DMS 273 (cell line): Measurements from ENCODE around the gene CNGB1.
"Not testable (repeated sequence)": the region's sequence is repeated elsewhere in the genome, so short reads cannot be mapped to it uniquely, and the experiment has no call there.

Source experiments
- DNase-seq: peaks from one replicate; lab custom pipeline; 2025; ENCODE audit not compliant: unreplicated experiment; lab: John Stamatoyannopoulos, UW

Gene CNGB1

DNA sequence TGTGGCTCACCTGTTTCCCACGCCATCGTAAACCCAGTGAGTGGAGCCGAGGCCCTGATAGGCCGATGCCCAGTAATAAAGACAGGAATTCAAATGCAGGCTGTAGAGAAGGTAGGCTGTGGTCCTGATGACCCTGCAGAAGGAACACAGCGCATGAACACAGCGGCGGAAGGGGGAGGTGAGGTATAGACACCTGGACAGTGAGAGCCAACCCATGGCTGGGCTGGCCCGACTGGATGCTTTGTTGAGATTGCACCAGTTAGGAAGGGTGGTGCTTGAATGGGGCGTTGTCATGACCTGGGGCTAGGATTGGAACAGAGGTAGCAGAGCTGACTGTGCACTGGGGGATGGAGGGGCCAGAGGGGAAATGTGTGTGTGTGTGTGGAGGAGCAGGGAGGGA, 59.2 kb downstream of the CNGB1 start:
- DNase-seq = no peak

DNA sequence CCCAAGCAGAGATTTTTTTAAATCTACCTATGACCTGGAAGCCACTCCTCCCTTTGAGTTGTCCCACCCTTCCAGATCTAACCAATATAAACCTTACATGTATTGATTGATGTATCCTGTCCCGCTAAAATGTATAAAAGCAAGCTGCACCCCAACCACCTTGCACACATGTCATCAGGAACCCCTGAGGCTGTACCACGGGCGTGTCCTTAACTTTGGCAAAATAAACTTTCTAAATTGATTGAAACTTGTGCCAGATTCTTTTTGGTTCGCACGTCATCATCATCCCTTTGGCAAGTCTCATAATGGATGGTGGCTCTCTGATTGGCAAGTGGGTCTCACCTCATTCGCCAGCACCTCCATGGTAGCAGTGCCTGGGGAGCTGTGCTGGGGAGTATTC, 60.2 kb downstream of the CNGB1 start:
- DNase-seq = no peak

DNA sequence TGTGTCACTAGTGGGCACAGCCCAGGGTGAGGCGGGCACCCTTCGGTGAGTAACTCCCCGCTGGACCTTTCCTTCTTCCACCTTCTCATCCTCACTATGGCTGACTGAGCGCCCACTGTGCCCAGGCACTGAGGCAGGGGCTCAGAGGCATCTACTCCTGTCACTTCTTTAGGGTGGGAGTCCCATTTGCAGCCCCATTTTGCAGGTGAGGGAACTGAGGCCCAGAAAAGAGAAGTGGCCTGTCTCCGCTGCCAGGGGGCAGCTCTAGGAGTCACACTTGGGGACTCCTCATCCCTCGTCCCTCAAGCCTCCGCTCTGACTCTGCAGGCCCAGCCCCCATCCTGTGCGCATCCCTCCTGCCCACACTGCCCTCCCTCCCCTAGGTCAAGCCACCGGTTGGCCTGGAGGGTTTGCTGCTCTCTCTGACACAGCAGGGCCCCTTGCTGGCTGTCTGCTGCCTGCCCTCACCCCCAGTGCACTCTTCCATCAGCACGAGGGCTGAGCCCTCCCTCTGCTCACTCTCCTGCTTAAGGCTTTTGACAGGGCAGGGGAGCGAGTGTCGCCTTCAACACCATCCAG, 62.4 kb downstream of the CNGB1 start:
- no peak for DNase-seq

DNA sequence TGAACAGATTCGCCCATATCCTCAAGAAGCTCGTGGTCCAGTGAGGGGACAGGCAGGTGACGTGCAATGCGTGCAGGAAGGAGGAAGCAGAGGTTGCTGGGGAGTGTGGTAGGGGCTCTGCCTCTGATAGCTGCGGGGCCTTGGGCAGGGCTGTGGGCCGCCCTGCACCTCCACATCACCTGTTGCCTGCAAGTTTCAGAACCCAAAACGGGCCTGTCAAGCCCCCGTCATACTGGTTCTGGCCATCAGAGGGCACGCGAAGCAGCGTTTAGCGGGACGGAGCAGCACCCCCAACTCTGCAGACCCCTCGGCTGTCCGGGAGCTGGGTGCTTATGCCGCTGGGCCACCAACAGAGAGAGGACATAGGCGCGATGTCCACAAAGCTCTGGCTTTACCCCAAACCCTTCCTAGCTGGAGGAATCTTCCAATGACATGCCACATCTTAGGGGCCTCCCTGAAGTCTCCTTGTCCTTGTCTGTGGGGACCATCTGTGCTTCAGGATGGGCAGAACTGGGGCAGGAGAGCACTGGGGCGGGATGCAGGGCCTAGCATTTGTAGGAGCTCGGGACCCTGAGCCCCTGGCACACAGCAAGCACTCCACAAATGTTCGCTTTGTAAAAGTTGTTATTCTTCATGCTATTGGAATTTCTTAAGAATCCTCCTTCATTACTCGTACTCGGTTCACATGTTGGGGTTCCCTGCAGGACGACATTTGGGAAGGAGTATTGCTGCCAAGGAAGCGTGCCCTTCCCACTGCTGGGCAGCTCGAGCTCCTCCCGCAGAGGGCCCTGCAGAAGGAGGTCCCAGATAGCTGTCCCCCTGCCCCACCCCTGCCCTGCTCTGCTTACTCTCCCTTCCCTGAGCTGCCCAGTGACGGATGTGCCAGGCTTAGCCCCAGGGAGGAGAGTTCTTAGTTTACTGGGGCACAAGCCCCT, 64.3 kb downstream of the CNGB1 start:
- DNase-seq = peak; percentile 25

DNA sequence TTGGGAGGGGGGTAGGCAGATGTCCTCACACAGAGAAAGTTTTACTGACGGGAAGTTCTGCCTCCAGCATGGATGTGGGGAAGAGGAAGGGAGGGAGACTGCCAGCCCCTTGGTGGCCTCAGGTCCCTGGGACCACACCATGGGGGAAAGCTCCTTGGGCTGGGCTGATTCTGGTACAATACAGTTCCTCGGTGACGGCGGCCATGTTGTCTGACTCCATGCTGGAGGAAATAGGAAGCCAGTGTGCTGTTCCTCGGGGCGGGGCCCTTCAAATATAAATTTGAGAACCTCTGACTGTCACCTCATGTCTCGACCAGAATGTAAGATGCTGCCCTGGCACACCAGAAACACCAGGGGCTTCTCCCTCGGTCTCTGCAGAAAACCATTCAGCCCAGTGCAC, 66.8 kb downstream of the CNGB1 start:
- DNase-seq = no peak

DNA sequence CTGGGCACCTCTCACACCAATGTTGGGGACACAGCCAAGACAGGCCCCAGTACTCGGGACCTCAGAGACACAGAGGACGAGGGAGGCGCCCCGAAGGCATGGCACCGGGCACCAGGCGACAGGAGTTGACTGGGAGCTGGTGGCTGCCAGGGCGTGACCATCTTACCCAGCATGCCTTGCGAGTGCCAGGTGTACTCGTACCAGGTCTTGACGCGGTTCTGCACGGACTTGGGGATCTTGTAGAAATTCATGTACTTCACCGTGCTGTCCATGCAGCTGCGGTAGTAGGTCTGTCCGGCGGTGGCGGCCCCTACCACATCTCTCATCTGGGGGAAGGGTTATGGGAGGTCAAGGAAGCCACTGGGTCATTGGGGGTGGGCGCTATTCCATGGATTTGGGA, 67.3 kb downstream of the CNGB1 start:
- no peak for DNase-seq

DNA sequence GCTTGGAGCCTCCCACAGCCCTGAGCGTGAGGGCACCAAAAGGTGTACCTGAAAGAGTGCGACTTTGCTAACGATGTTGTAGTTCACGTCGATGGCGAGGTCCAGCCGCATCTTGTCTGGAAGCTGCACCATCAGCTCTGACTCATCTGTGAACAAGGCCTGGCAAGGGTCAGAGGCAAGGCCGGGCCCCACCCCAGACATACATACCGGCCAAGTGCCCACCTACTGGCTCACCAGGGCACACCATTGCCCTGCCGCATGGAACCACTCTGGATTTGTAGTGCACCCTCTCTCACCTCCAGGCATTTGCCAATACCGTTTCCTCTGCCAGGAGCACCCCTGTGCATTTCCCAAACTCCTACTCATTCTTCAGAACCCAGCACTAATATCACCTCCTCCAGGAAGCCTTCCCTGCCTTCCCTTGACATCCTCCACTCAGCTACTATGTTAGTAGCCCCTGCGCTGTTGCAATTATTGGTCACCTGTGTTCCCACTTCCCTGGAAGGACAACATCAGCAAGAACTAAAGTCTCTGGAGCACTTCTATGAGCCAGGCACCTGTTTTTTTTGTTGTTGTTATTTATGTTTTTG, 69.4 kb downstream of the CNGB1 start:
- no peak for DNase-seq

DNA sequence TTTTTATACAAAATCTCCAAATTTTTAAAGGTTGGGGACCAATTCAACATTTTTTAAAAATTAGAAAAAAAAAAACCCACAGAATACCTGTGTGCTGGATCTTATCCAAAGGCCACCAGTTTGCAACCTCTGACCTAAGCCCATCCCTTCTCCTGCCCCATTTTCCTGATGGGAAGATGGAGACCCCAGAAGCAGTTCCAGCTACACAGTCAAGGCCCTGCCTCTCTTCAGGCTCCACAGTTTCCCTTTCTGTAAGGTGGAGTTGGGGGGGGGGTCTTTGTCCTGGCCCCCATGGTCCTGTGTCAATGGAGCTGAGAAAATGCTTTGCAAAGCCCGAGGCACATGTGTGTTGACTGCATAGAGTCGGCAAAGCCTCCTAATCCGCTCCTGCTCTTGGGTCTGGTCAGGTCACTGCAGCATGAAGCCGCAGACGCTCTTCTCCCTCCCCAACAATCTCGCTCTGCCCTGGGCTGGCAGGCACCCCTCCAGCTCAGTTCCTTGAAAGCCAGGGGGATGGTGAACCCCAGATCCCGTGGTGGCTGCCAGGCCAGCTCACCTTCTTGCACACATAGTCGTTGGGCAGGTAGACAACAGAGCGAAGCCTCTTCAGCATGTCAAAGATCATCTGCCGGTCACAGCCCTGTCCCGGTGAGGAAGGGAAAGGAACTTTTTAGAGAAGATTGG, 70.0 kb downstream of the CNGB1 start:
- no peak for DNase-seq

DNA sequence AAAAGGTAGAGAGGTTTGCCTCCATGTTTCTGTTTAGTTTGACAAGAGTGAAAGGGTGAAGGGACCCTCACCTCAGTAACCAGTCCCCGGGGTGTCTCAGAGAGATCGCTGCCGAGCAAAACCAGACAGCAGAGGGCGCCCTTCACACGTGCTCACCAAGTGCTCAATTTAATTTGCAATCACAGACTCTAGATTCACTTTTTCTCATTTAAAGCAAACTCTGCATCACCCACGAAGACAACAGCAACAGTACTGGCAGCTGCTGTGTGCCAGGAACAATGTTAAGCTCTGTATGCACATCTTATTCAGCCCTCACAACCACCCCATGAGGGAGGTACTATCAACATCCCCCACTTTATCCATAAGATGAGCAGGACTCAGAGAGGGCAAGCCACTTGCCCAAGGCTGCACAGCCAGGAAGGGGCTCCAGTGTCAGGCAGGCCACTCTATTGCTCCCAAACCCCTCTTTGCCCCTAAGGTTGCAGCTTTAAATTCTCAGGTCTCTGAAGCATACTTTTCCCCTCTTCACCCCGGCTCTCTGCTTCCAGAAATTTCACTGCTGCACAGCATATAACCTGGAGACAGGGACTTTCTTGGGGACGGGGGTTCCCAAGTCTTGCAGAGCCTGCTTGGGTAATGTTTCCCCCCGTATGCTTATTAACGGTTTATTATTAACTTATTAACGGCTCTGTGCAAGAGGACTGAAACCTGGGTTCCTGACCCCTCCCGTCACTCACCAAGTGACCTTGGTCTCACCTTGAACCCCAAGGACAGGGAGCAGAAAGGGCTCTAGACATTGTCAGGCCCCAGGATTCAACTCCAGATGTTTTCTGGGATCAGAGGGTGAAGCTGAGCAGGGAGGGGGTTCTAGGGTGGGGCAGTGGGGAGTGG, 70.9 kb downstream of the CNGB1 start:
- DNase-seq = peak; percentile 84

DNA sequence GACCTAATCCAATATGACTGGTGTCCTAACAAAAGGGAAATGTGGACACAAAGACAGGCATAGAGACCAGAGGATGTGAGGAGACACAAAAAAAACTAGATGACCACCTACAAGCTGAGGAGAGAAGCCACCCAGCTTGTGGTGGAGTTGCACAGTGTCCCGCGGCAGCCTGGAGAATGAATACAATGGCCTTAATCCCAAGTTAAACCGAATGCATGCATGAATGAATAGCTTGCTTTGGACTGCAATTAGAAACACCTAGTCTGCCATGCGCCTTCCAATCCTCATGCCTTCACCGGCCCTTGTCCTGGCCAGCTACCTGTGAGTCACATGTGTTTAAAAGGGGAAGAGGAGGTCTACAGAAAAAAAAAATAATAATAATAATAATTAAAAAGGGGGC, 72.0 kb downstream of the CNGB1 start:
- no peak for DNase-seq

DNA sequence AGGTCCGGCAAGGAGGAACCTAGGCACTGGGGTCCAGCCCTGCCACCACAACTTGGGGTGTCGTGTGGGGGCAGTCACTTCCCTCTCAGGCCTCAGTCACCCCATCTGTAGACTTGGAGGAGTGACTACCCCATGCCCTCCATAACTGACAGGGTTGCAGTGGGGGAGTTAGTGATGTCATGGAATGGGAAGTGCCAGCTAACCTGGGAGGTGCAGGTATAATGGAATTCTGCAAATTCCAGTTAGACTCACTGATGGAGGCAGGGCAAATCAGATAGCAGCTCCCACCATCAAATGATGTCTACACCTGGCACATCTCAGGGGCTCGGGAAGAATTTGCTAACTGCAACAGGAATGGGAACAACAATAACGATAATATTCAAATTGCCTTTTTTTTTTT, 72.9 kb downstream of the CNGB1 start:
- DNase-seq = no peak

DNA sequence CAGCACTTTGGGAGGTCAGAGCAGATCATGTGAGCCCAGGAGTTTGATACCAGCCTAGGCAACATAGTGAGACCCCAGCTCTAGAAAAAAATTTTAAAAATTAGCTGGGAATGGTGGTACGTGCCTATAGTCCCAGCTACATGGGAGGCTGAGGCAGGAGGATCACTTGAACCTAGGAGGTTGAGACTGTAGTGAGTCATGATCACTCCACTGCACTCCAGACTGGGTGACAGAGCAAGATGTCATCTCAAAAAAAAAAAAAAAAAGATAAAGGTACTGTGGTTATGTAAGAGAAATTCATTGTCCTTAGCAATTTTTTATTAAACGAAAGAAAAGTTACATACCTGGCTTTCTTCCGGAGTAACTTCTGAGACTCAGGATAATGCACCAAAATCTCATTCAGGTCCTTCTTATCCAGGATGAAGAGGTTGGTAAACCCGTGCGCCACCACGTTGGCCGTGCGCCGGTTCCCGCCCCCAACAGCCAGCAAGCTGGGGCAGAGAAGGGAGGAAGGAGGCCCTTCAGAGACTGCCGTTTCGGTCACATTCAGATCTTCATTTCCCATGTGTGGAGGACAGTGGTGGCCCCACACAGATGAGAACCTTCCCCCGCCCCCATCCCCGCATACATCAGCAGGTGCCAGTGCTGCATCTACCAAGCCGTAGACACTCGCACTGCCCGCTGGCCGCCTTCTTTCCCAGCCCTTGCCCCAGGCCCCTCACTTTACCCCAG, 73.7 kb downstream of the CNGB1 start:
- DNase-seq = no peak

DNA sequence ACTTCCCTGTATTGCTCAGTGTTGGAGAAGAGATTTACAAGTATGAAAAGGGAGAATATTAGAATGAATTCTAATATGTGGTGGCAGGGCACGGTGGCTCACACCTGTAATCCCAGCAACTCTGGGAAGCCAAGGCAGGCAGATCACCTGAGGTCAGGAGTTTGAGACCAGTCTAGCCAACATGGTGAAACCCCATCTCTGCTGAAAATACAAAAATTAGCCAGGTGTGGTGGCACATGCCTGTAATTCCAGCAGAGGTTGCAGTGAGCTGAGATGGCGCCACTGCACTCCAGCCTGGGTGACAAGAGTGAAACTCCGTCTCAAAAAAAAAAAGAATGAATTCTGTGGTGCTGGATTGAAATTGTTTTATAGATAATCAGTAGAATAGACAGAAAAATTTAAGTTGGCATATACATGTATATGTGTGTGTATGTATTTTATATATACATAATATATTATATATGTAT, 75.8 kb downstream of the CNGB1 start:
- not testable (repeated sequence) for DNase-seq

DNA sequence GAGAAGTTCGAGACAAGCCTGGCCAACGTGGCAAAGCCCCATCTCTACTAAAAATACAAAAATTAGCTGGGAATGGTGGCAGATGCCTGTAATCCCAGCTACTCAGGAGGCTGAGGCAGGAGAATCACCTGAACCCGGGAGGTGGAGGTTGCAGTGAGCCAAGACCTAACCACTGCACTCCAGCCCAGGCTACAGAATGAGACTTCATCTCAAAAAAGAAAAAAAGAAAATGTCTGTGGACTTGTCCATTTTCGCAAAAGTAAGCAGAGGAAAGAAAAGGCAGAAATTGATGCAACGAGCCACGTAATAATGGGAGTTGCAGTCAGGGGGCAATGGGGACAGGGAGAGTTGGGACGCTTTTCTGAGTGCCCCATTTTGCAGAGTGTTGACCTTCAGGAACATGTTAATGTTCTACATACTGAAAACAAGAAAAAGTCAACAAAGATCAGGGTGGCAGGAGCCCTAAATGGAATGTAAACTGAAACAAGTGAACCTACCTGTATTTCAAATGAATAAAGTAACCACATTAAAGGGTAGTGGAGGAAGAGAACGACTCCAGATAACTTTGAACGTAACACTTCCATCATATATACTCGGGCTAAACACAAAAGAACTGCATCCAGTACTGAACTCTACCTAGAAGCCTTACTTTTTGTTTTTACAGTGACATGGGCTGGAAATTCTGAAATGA, 76.4 kb downstream of the CNGB1 start:
- DNase-seq = no peak

DNA sequence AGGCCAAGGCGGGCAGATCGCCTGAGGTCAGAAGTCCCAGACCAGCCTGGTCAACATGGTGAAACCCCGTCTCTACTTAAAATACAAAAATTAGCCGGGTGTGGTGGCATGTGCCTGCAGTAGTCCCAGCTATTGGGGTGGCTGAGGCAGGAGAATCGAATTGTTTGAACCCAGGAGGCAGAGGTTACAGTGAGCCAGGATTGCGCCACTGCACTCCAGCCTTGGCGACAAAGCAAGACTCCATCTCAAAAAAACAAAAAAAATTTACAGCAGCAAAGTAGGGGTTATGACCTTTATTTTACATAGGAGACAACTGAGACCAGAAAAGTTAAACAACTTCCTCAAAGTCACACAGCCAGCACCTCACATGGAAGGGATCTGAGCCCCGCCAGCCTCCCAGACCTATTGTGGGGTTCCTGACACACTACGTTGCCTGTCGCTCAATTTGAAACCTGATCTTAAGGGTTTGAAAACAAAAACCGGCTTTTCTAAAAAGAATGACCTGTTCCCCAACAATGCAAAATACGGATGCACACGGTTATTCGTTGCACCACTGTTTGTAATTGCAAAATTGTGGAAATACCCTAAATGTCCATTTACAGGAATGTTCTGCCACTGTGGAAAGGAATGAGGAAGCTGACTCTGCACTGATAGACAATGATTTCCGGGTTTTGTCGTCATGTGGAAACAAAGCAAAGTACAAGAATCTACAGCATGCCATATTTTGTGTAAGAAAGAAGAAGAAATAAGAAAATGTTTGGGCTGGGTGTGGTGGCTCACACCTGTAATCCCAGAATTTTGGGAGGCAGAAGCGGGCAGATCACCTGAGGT, 77.2 kb downstream of the CNGB1 start:
- DNase-seq = no peak

DNA sequence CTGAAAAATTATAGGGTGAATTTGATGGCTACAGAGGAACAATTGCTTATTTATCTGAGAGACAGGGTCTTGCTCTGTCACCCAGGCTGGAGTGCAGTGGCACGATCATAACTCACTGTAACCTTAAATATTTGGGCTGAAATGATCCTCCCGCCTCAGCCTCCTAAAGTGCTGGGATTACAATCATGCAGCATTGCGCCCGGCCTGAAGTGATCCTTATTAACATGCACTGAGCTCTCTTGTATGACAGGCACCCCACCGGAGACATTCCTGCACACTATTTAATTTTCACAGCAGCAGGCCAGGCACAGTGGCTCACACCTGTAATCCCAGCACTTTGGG, 77.7 kb downstream of the CNGB1 start:
- no peak for DNase-seq

DNA sequence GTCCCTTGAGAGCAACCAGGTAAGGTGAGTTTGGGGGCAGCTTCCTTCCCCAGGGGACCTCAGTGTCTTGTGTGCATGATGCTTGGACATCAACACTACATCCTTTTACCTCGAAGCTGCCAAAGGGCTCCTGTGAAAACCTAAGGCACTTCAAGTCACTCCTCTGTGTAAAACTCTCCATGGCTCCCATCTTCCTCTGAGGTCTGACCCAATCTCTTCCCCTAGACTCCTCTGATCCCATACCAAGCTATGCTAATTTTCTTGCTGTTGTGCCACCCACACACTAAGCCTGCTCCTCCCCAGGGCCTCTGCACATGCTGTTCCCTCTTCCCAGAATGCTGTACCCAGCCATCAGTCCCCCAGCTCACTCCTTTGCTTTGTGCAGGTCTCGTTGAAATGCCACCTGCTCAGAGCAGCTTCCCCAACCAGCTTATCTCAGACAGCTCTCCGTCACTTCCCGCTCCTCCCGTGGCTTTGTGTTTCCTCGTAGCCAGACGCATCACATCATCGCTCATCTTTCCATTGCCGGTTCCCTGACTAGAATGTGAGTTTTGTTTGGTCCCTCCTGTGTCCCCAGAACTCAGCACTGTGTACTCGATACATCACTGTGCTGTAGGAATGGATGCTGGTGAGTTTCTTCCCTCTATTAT, 78.4 kb downstream of the CNGB1 start:
- DNase-seq = no peak

DNA sequence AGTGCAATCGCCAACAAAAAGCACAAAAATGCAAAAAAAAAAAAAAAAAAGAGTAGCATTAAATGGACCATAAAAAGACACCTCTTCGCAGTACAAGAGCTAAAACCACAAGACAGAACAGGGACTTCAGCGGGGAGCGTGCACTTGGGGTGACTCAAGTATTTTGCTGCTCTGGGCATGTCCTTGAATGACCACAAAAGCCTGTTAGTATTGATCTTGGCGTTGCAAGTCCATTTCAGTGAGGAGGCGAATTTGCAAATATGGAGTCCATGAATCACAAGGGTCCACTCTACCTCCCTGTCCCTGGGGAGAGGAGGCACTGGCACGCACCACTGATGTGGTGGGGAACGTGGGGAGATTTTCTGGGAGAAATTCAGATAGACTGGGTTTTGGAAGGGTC, 78.9 kb downstream of the CNGB1 start:
- DNase-seq = no peak
